Thymus (tissue), 11 donors: ENCODE measurements around the gene RAB6C. TPM values are rescaled to one million over a fixed set of nuclear protein-coding genes. Genes with fewer than 3 reads are reported as not detected.
"Not testable (repeated sequence)": the region's sequence is repeated elsewhere in the genome, so short reads cannot be mapped to it uniquely, and the experiment has no call there.

ENCODE experiments used
- DNase-seq, 9 donors: peaks; one replicate each; pipeline ENCODE4 v3.0.0-alpha.2; 2013; ENCODE audit warnings: low spot score in 9 of 9, low read depth in 6 of 9, missing footprints in 1 of 9
- H3K27ac ChIP-seq, 2 donors: one replicate each; pipeline ENCODE4 v1.5.1; 2013; ENCODE audit warnings: control low read depth in 1 of 2, low read depth in 1 of 2, low read length in 1 of 2, mild to moderate bottlenecking in 1 of 2, moderate library complexity in 1 of 2
- H3K27me3 ChIP-seq, 2 donors: one replicate each; pipeline ENCODE4 v1.5.1; 2013; ENCODE audit warnings: low read length in 1 of 2; ENCODE audit not compliant: control insufficient read depth in 2 of 2, insufficient read depth in 1 of 2
- H3K36me3 ChIP-seq, 2 donors: one replicate each; pipeline ENCODE4 v1.5.1; 2013; ENCODE audit warnings: low read length in 1 of 2, mild to moderate bottlenecking in 1 of 2, moderate library complexity in 1 of 2; ENCODE audit not compliant: control insufficient read depth in 2 of 2, insufficient read depth in 2 of 2
- H3K4me1 ChIP-seq, 2 donors: one replicate each; pipeline ENCODE4 v1.5.1; 2013; ENCODE audit warnings: low read length in 2 of 2; ENCODE audit not compliant: control insufficient read depth in 2 of 2, insufficient read depth in 2 of 2
- H3K4me3 ChIP-seq, 2 donors: one replicate each; pipeline ENCODE4 v1.5.1; 2013; ENCODE audit warnings: low read length in 2 of 2, control low read depth in 1 of 2, mild to moderate bottlenecking in 1 of 2
- H3K9me3 ChIP-seq, 2 donors: one replicate each; pipeline ENCODE4 v1.5.1; 2013; ENCODE audit warnings: low read length in 1 of 2, mild to moderate bottlenecking in 1 of 2; ENCODE audit not compliant: control insufficient read depth in 2 of 2, insufficient read depth in 1 of 2
- WGBS: extraction: QIAGEN DNeasy Blood & Tissue Kit; methylation state at CpG from one replicate; pipeline ENCODE4 v1.1.7; 2013; 5-methylcytosine and 5-hydroxymethylcytosine counted together
- polyA plus RNA-seq: library from polyadenylated mRNA; stranded (reverse); fragments of 200-250 nt; gene quantifications from one replicate; pipeline ENCODE4 v1.2.3, GENCODE V29; 2013
- total RNA-seq: library from RNA; stranded (reverse); fragments of 120-200 nt; gene quantifications from one replicate; pipeline ENCODE4 v1.2.4, GENCODE V29; 2013
- donor health status: healthy.

Gene RAB6C
- total and polyA plus RNA-seq, 2 donors, result 0.05 TPM

DNA sequence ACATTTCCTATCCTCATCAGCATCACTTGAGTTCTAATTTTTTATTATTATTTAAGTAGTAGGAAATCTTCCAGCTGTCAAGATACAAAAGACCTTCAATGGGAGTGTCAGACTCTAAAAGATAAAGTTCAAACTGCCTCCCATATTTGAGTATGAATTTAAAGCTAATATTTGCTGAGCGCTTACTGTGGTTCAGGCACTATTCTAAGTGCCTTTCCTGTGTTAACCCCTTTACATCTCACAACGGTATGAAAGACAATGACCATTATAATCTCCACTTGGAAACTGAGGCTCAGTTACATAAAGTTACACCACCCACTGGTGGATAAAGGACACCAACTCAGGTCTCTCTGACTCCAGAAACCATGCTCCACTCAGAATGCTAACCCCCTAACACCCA is 39.9 kb downstream of the RAB6C start:
- H3K27ac ChIP-seq, result no peak overlapping the region
- no peaks in the 10 kb centered on the region for H3K27me3 ChIP-seq
- H3K9me3 ChIP-seq, result peaks cover 0 to 1% of the 10 kb centered on the region in 2 donors
- H3K4me1 ChIP-seq, result no peaks in the 10 kb centered on the region
- no peaks in the 10 kb centered on the region for H3K36me3 ChIP-seq
- WGBS, result 82% methylated on average over 2 of the region's 2 CpGs
- no peak for DNase-seq
- H3K4me3 ChIP-seq, result no peak overlapping the region

DNA sequence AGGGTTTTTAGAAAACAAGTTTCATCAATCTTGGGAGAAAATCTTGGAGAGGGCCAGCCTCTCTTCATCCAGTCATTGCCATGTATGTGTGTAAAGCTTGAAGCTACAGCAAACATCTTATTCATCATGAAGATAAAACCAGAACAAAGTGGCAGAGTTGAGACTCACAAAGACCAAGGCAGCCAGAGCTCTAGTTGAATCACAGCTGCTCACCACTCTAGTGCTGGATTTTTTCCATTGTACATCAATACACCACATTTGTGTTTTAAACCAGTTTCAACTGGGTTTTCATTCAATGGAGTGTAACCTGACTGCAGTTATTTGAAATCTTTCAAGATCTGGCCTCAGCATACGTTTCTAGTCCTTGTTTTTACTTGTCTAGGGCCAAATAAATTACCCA is 40.6 kb downstream of the RAB6C start:
- not testable (repeated sequence) for H3K4me1 ChIP-seq, H3K9me3 ChIP-seq, DNase-seq, H3K36me3 ChIP-seq, H3K27ac ChIP-seq, H3K27me3 ChIP-seq, H3K4me3 ChIP-seq
- whole genome bisulfite sequencing, result 27% methylated on average over 1 of the region's 1 CpG

DNA sequence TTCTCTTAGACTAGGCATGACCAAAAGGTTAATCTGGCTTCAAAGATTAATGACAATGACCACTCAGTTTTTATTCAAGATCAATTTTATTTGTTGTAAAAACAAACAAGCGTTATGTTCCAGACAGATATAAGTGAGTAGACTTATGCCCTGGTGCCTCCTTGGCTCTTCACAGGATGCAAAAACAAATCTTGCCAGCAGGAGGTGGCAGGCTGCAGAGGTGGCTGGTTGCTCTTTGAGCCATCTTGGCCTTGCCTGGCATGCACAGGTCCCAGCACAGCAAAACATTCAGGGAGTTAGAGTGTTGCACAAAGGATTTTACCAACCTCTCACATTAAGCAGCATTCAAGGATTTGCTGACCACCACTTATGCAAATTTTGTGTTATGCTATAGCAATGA is 46.5 kb downstream of the RAB6C start:
- H3K4me3 ChIP-seq, H3K36me3 ChIP-seq, H3K4me1 ChIP-seq, H3K27me3 ChIP-seq, H3K9me3 ChIP-seq, H3K27ac ChIP-seq, DNase-seq: not testable (repeated sequence)
- WGBS, result 84% methylated on average over 1 of the region's 1 CpG

Other genes with a start within 250 kb of the RAB6C start
- not detected for gene POTEF, start 149.6 kb downstream of the RAB6C start, total RNA-seq
- under 0.01 TPM for gene POTEF, start 149.6 kb downstream of the RAB6C start, polyA plus RNA-seq
- gene CCDC74B, start 165.4 kb downstream of the RAB6C start, total RNA-seq, result 2.9 TPM
- 7.1 TPM for gene CCDC74B, start 165.4 kb downstream of the RAB6C start, polyA plus RNA-seq
- gene SMPD4, start 201.9 kb downstream of the RAB6C start, total RNA-seq, result 14.0 TPM
- 42.6 TPM for gene SMPD4, start 201.9 kb downstream of the RAB6C start, polyA plus RNA-seq
- 326 TPM for gene MZT2B, start 202.6 kb downstream of the RAB6C start, total RNA-seq
- gene MZT2B, start 202.6 kb downstream of the RAB6C start, polyA plus RNA-seq, result 141 TPM
- 0.05 TPM for gene TUBA3E, start 218.8 kb downstream of the RAB6C start, total RNA-seq
- 0.82 TPM for gene TUBA3E, start 218.8 kb downstream of the RAB6C start, polyA plus RNA-seq